ENCODE results near the gene PHPT1. TPM values are rescaled to one million over a fixed set of nuclear protein-coding genes. Genes with fewer than 3 reads are reported as not detected.

The PHPT1 gene
- total RNA-seq, 1 donor from 2014 or later = 171 TPM

DNA sequence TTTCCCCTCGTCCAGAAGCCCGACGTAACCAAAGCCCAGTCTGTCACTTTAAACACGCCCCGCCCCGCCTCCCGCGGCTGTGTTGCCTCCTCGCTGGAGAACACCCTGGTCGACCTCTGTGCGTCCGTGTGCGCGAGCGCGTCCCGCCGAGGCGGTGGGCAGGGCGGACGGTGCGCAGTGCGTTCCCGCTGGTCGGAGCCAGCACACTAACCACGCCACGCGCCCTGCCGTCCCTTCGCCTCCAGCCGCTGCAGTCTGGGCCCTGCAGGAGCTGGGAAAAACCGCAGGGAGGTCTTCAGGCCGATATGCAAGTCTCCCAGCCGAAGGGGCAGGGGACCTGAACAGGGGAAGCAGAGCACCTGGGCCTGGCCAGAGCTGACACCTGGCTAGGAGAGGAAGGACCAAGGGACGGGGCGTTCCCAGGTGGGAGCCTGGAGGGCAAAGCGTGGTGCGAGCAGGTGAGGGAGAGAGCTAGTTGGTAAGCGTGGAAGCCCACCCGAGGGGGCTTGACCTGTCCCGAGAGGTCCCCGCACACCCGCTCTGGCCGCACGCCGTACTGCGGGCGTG lies 1.3 kb upstream of the PHPT1 start:
- peak; percentile 29 for DNase-seq (ENCODE audit: low read depth, low spot score)

- no peak for DNase-seq (ENCODE audit: low read depth, low spot score)
Observed at GRCh38 chr9:136848393-136849037, 694 bp upstream of the PHPT1 start.

DNA sequence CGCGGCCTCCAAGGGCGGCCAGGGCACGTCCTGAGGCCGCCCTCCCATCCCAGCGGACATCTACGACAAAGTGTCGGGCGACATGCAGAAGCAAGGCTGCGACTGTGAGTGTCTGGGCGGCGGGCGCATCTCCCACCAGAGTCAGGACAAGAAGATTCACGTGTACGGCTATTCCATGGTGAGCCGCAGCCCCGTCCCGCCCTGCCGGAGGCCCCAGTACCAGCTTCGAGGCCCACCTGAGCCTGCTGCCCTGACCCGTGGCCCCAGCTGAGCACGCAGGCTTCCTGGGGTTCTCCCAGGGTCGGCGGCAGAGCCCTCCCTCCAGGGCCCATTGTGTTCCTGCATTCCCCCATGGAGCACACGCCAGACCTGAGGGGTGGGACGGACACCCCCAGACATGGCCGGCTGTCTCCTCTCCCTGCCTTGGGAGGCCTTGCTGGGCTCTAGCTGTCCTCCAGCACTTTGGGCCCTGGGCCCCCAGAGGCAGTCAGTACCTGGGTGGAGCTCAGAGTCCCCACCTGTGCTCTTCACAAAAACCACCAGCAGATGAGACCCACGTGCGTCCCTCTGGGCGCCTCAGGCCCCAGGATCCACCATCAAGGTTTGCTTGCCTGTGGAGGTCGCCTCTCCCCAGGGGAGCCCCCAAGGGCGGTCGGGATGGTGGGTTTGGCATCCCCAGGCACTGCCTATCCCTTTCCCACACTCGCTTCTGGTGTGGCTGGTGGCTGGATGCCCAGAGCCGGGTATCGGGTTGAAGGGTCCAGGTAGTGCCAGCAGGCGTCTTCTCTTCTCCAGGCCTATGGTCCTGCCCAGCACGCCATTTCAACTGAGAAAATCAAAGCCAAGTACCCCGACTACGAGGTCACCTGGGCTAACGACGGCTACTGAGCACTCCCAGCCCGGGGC lies 1.0 kb downstream of the PHPT1 start:
- DNase-seq (ENCODE audit: low read depth, low spot score) = no peak

DNA sequence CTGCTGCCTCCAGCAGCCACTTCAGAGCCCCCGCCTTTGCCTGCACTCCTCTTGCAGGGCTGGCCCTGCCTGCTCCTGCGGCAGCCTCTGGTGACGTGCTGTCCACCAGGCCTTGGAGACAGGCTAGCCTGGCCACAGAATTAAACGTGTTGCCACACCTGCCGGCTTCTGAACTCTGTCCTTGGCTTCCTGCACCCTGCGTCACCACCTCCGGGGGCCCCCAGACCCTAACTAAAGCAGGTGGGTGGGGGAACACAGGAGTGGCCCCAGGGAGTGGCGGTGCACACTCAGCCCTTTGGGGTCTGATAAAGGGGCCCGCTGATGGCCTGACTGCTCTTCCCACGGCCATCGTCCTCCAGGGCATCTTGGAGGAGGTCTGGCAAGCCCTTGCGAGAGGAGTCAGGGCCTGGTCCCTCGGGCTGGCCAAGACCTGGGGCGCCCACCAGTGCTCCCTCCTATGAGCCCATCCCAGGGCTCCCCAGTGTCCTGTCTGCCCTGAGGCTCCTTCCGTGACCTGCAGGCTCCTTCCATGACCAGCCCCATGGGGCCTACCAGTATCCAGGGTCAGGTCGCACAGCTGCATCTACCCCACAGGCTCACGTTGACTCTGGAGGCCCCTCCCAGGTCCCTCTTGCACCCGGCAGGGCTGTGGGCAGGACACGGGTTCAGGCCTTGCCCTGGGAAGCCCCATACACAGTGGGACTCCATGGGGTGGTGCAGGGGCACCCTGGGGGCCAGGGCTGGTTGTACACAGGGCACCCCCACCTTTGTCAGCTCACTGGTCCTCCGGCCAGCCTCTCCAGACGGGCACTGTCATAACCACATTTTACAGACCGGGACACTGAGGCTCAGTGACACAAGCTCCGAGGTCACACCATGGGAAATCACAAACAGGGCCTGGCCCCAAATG lies 1.9 kb downstream of the PHPT1 start:
- no peak for DNase-seq (ENCODE audit: low read depth, low spot score)

- DNase-seq (ENCODE audit: low read depth, low spot score) = no peak
Observed at GRCh38 chr9:136851941-136852663, 2.9 kb downstream of the PHPT1 start, which contains the start of gene MAMDC4. TSS of gene MAMDC4 (plus strand) at chr9:136852346. CDS start at chr9:136852417, 71 bp downstream.

DNA sequence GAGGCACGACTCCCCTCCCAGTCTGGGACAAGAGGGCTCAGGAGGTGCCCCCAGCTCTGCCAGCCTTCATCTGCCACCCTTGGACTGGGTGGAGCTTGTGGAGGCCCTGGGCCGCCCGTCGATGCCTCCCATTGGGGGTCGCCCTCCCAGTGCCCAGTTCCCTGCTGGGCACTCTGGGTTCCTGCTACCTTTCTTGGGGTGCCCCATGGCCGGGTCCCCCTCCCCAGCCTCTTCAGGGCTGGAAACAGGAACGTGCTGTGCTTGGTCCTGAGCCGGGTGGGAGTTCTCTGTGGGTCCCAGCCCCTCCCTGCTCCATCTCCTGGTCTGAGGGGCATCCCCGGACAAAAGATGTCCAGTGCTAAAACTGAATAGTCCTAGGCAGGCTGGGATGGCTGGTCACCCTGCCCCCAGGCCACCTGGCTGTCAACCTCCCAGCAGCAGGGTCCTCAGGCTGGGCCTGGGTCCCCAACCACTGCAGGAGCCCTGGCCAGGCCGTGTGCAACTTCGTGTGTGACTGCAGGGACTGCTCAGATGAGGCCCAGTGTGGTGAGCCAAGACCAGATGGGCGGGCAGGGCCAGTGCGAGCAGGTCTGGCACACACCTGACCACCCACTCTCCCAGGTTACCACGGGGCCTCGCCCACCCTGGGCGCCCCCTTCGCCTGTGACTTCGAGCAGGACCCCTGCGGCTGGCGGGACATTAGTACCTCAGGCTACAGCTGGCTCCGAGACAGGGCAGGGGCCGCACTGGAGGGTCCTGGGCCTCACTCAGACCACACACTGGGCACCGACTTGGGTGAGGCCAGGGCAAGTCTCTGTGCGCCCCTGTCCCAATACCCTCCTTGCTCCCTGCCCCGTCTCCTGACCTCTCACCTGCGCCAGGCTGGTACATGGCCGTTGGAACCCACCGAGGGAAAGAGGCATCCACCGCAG lies 3.7 kb downstream of the PHPT1 start:
- no peak for DNase-seq (ENCODE audit: low read depth, low spot score)

GRCh38 chr9:136853596-136854112 lies 4.4 kb downstream of the PHPT1 start:
- DNase-seq (ENCODE audit: low read depth, low spot score) = no peak

DNA sequence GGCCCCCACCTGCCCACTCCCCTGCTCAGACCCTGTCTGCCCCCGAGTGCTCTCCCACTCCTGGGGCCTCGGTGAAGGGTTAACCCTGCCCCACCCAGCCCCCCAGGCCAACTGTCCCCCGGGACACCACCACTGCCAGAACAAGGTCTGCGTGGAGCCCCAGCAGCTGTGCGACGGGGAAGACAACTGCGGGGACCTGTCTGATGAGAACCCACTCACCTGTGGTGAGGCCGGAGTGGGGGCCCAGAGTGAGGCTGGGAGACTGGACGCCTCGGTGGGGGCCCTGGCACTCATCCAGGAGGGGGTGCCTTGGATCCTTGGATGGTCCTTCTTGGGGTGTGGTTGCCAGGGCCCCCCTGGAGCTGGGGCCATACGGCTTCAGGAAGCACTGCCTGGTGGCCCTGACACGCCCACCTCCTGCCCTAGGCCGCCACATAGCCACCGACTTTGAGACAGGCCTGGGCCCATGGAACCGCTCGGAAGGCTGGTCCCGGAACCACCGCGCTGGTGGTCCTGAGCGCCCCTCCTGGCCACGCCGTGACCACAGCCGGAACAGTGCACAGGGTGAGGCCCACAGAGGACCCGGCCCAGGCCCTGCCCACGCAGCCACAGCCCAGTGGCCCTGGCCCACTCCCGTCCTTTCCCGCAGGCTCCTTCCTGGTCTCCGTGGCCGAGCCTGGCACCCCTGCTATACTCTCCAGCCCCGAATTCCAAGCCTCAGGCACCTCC lies 5.1 kb downstream of the PHPT1 start:
- no peak for DNase-seq (ENCODE audit: low read depth, low spot score)

GRCh38 chr9:136854842-136855460 lies 5.7 kb downstream of the PHPT1 start:
- DNase-seq (ENCODE audit: low read depth, low spot score) = no peak

DNA sequence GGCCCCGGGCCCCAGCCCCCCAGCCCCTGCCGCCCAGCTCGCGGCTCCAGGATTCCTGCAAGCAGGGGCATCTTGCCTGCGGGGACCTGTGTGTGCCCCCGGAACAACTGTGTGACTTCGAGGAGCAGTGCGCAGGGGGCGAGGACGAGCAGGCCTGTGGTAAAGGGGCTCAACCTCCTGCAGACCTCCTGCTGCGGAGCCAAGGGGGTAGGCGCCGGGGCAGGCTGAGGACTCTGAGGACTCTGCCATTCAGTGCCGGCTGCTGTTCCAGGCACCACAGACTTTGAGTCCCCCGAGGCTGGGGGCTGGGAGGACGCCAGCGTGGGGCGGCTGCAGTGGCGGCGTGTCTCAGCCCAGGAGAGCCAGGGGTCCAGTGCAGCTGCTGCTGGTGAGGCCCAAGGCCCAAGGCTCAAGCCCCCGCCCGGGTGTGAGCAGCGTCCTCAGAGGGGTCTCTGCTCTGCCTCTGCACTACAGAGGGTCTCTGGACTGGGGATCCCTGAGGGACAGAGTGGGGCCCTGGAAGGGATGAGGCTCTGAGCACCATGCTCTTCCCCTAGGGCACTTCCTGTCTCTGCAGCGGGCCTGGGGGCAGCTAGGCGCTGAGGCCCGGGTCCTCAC lies 6.4 kb downstream of the PHPT1 start:
- DNase-seq (ENCODE audit: low read depth, low spot score) = no peak

DNA sequence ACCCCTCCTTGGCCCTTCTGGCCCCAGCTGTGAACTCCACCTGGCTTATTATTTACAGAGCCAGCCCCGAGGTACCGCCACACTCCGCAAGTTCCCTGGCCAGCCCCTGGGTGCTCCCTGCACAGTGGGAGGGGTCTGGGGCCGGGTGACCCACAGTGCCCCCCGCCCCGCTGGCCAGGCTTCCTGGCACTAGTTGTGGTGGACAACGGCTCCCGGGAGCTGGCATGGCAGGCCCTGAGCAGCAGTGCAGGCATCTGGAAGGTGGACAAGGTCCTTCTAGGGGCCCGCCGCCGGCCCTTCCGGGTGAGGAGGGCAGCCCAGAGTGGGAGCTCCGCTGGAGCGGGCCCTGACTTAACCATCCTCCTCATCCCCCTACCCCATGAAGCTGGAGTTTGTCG lies 6.9 kb downstream of the PHPT1 start:
- no peak for DNase-seq (ENCODE audit: low read depth, low spot score)

DNA sequence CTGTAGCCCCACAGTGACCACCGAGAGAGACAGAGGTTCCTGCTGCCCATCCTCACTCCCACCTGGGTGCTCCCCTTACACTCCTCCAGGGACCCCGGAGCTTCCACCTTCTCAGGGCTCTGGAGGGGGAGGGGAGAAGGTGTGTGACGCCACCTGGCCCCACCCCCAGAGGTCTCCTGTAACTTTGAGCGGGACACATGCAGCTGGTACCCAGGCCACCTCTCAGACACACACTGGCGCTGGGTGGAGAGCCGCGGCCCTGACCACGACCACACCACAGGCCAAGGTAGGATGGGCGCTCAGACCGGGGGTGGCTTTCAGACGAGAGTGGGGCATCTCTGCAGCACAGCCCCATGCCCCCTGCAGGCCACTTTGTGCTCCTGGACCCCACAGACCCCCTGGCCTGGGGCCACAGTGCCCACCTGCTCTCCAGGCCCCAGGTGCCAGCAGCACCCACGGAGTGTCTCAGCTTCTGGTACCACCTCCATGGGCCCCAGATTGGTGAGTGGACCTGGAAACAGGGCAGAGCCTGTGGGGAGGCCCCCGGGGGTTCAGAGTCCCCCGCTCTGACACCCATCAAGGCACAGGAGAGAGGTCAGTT lies 7.4 kb downstream of the PHPT1 start:
- no peak for DNase-seq (ENCODE audit: low read depth, low spot score)

- DNase-seq (ENCODE audit: low read depth, low spot score) = no peak
Observed at GRCh38 chr9:136857166-136857565, 8.0 kb downstream of the PHPT1 start.

- DNase-seq (ENCODE audit: low read depth, low spot score) = no peak
Observed at GRCh38 chr9:136857581-136858412, 8.6 kb downstream of the PHPT1 start.

DNA sequence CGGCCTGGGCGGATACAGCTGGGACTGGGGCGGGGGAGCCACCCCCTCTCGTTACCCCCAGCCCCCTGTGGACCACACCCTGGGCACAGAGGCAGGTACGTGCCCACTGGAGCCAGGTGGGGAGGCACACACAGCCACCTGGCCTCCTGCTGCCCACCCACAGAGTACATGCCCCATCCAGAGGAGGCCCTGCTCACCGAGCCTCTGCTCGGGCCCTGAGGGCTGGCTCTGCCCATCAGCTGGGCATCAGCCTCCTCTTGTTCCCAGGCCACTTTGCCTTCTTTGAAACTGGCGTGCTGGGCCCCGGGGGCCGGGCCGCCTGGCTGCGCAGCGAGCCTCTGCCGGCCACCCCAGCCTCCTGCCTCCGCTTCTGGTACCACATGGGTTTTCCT lies 9.2 kb downstream of the PHPT1 start:
- DNase-seq (ENCODE audit: low read depth, low spot score) = no peak
